IPS-20b (cell line): ENCODE data around the gene CNGB1.
"Not testable (repeated sequence)": the region's sequence is repeated elsewhere in the genome, so short reads cannot be mapped to it uniquely, and the experiment has no call there.

Source experiments
- H3K27ac ChIP-seq: one replicate; pipeline ENCODE4 v1.5.1; 2013; ENCODE audit warnings: low read length
- H3K27me3 ChIP-seq: 2 replicates; pipeline ENCODE4 v1.6.1; 2013; ENCODE audit warnings: mild to moderate bottlenecking, low read length, inconsistent platforms; ENCODE audit not compliant: insufficient read depth
- H3K36me3 ChIP-seq: 2 replicates; pipeline ENCODE4 v1.6.1; 2013; ENCODE audit warnings: low read depth, mild to moderate bottlenecking, inconsistent platforms, low read length, moderate library complexity; ENCODE audit not compliant: insufficient read depth
- H3K4me1 ChIP-seq: 2 replicates; pipeline ENCODE4 v1.6.1; 2013; ENCODE audit warnings: mild to moderate bottlenecking, control low read depth, inconsistent platforms, low read length, moderate library complexity; ENCODE audit not compliant: insufficient read depth
- H3K4me3 ChIP-seq: 2 replicates; pipeline ENCODE4 v1.5.1; 2013; ENCODE audit warnings: mild to moderate bottlenecking, low read length, inconsistent platforms
- H3K9ac ChIP-seq: 2 replicates; pipeline ENCODE4 v1.6.1; 2013; ENCODE audit warnings: low read depth, mild to moderate bottlenecking, inconsistent platforms, low read length, moderate library complexity
- H3K9me3 ChIP-seq: 2 replicates; pipeline ENCODE4 v1.6.1; 2013; ENCODE audit warnings: mild to moderate bottlenecking, low read depth, low read length, inconsistent platforms; ENCODE audit not compliant: insufficient read depth

The CNGB1 gene

GRCh38 chr16:57835439-57835838 lies 135.5 kb downstream of the CNGB1 start:
- H3K9me3 ChIP-seq, H3K27me3 ChIP-seq, H3K4me1 ChIP-seq, H3K9ac ChIP-seq, H3K4me3 ChIP-seq, H3K36me3 ChIP-seq, H3K27ac ChIP-seq: not testable (repeated sequence)

- Histone ChIP-seq H3K4me3 (no peak overlapping the region; the same call in 1 of the 2 replicates), H3K27me3 (no peaks in the 10 kb centered on the region), H3K27ac (no peak overlapping the region), H3K4me1 (peaks cover 8% of the 10 kb centered on the region; the same call in 1 of the 2 replicates), H3K9me3 (no peaks in the 10 kb centered on the region), H3K36me3 (no peaks in the 10 kb centered on the region), H3K9ac (no peak overlapping the region)
These were observed 136.0 kb downstream of the CNGB1 start for GRCh38 chr16:57834936-57835335.
